Tibial artery (tissue), 4 donors: Measurements from ENCODE around the gene IGLL5.
"Not testable (repeated sequence)": the region's sequence is repeated elsewhere in the genome, so short reads cannot be mapped to it uniquely, and the experiment has no call there.

ENCODE experiments used
- DNase-seq, 2 donors: peaks; one replicate each; pipeline ENCODE4 v3.0.0-alpha.2; 2019
- H3K27ac ChIP-seq, 2 donors: fragments of 200-600 bp; sonication (generic) in 1 of 2; 1 replicate in 1 of 2; 2 replicates in 1 of 2; pipeline ENCODE4 v1.5.1; 2018 to 2019; ENCODE audit warnings: mild to moderate bottlenecking in 1 of 2
- H3K27me3 ChIP-seq, 2 donors: fragments of 200-600 bp; sonication (generic) in 1 of 2; one replicate each; pipeline versions ENCODE4 v1.5.1 to v1.6.0; 2016 to 2019
- H3K36me3 ChIP-seq, 3 donors: fragments of 200-600 bp; sonication (generic) in 2 of 3; one replicate each; pipeline ENCODE4 v1.5.1; 2016 to 2019; ENCODE audit warnings: mild to moderate bottlenecking in 2 of 3
- H3K4me1 ChIP-seq, 4 donors: fragments of 200-600 bp; sonication (generic) in 2 of 4; 1 replicate in 3 of 4; 2 replicates in 1 of 4; pipeline ENCODE4 v1.5.1; 2016 to 2019
- H3K4me3 ChIP-seq, 2 donors: fragments of 200-600 bp; sonication (generic) in 1 of 2; 1 replicate in 1 of 2; 2 replicates in 1 of 2; pipeline ENCODE4 v1.5.1; 2018 to 2019; ENCODE audit warnings: mild to moderate bottlenecking in 2 of 2
- H3K9me3 ChIP-seq, 3 donors: fragments of 200-600 bp; sonication (generic) in 1 of 3; one replicate each; pipeline ENCODE4 v1.5.1; 2016 to 2019
- intact Hi-C: fragments of 100-400 bp; cut with DNase I; formaldehyde crosslinking; loops from one replicate; pipeline ENCODE4 v1.15.0; 2023; ENCODE audit warnings: low total_unique reads
- TF ChIP-seq, protein P1 (sequence below), 2 experiments: fragments of 200-600 bp in 1 of 2; fragments of 450-650 bp in 1 of 2; IDR thresholded peaks; one replicate each; pipeline ENCODE4 v1.5.1; 2017 to 2019; ENCODE audit warnings: antibody characterized with exemption in 2 of 2, mild to moderate bottlenecking in 1 of 2, moderate library complexity in 1 of 2

IGLL5 gene

DNA sequence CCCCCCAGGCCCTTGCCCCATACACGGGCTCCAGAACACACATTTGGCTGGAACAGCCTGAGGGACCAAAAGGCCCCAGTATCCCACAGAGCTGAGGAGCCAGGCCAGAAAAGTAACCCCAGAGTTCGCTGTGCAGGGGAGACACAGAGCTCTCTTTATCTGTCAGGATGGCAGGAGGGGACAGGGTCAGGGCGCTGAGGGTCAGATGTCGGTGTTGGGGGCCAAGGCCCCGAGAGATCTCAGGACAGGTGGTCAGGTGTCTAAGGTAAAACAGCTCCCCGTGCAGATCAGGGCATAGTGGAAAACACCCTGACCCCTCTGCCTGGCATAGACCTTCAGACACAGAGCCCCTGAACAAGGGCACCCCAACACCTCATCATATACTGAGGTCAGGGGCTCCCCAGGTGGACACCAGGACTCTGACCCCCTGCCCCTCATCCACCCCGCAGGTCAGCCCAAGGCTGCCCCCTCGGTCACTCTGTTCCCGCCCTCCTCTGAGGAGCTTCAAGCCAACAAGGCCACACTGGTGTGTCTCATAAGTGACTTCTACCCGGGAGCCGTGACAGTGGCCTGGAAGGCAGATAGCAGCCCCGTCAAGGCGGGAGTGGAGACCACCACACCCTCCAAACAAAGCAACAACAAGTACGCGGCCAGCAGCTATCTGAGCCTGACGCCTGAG, 13.1 kb downstream of the IGLL5 start:
- H3K27me3 ChIP-seq: peaks cover 0 to 18% of the 10 kb centered on the region in 2 donors
- DNase-seq, intact Hi-C loops, H3K4me3 ChIP-seq, H3K27ac ChIP-seq, H3K9me3 ChIP-seq, H3K36me3 ChIP-seq, H3K4me1 ChIP-seq: not testable (repeated sequence)

DNA sequence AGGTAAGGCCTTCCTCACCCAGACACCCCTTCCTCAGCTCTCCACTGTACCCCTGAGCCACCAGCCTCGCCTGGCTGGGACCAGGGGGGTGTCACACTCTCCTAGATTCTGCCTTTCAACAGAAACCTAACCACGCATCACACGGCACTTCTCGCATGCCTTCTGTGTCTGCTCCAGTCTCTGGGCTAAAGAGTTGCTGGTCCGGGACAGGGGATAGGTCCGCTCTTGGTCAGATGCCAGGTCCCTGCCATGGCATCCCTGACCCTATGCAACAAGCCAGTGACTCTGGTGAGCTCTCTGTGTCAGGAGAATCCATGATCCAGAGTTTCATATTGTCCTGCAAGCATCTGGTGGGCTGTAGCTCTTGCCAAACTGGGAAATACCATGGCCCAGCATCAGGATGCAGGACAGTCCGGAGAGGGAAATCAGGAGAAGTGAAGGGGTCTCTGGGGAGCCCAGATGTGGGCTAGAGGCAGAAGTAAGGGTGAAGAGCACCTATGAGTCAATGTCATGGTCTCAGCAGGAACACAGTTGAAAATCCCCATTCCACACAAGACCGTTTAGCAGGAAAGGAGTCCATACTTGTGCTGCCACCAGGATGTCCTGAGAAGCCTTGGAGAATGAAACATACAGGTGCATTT, 14.1 kb downstream of the IGLL5 start:
- intact Hi-C loops: no loop called here
- no peaks in the 10 kb centered on the region for H3K36me3 ChIP-seq
- no peaks in the 10 kb centered on the region for H3K9me3 ChIP-seq
- peaks cover 0 to 14% of the 10 kb centered on the region in 2 donors for H3K27me3 ChIP-seq
- no peak for DNase-seq
- no peak overlapping the region for H3K4me3 ChIP-seq
- H3K4me1 ChIP-seq: no peaks in the 10 kb centered on the region
- H3K27ac ChIP-seq: no peak overlapping the region
- TF ChIP-seq, protein P1, sequence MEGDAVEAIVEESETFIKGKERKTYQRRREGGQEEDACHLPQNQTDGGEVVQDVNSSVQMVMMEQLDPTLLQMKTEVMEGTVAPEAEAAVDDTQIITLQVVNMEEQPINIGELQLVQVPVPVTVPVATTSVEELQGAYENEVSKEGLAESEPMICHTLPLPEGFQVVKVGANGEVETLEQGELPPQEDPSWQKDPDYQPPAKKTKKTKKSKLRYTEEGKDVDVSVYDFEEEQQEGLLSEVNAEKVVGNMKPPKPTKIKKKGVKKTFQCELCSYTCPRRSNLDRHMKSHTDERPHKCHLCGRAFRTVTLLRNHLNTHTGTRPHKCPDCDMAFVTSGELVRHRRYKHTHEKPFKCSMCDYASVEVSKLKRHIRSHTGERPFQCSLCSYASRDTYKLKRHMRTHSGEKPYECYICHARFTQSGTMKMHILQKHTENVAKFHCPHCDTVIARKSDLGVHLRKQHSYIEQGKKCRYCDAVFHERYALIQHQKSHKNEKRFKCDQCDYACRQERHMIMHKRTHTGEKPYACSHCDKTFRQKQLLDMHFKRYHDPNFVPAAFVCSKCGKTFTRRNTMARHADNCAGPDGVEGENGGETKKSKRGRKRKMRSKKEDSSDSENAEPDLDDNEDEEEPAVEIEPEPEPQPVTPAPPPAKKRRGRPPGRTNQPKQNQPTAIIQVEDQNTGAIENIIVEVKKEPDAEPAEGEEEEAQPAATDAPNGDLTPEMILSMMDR (IDR thresholded peaks at IDR 0.05): no peak

DNA sequence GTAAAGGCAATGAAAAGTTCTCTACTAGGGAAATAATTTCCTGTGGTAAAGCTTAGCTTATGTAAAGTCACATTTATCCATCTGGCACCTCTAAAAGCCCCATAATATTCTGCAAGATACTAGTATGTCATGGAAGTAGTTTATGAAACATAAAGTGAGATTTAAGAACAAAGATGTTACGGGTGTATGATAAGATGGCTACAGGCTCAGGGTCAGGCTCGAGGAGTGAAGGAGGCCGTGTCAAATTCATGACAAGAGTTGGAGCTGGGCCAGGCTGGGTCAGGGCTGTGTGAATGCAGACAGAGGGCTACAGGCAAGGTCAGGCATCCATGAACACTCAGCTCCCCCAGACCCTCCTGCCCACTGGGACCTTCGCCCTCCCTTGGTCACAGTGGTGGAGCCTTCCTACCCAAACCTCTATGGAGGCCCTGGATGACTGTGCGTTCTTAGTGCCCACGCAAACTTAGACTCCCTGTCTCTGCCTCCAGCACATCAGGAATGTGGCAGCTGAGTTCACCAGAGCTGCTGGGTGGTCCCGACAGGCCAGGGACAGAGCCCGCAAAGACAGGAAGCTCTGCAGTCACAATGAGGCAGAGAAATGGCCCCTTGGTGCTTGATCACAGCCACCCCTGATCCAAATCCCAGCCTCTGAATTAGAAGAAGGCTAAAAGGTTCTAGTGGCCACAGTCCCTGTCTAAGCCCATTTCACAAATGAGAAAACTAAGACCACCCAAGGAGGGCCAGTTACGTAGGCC, 14.8 kb downstream of the IGLL5 start:
- TF ChIP-seq, protein P1 (IDR thresholded peaks at IDR 0.05): no peak
- intact Hi-C loops: no loop called here
- H3K27me3 ChIP-seq: peaks cover 0 to 14% of the 10 kb centered on the region in 2 donors
- H3K4me1 ChIP-seq: no peaks in the 10 kb centered on the region
- no peak overlapping the region for H3K4me3 ChIP-seq
- H3K27ac ChIP-seq: no peak overlapping the region
- H3K9me3 ChIP-seq: no peaks in the 10 kb centered on the region
- no peak for DNase-seq
- no peaks in the 10 kb centered on the region for H3K36me3 ChIP-seq

GRCh38 chr22:22903355-22903777, 15.8 kb downstream of the IGLL5 start:
- TF ChIP-seq, protein P1 (IDR thresholded peaks at IDR 0.05): no peak
- no peaks in the 10 kb centered on the region for H3K4me1 ChIP-seq
- H3K36me3 ChIP-seq: no peaks in the 10 kb centered on the region
- H3K27me3 ChIP-seq: peaks cover 0 to 14% of the 10 kb centered on the region in 2 donors
- H3K27ac ChIP-seq: no peak overlapping the region
- no peak overlapping the region for H3K4me3 ChIP-seq
- no peak for DNase-seq
- intact Hi-C loops: no loop called here
- H3K9me3 ChIP-seq: no peaks in the 10 kb centered on the region

GRCh38 chr22:22903781-22904192, 16.2 kb downstream of the IGLL5 start:
- H3K9me3 ChIP-seq, intact Hi-C loops, H3K36me3 ChIP-seq, H3K4me3 ChIP-seq, H3K4me1 ChIP-seq, DNase-seq, H3K27ac ChIP-seq: not testable (repeated sequence)
- peaks cover 0 to 14% of the 10 kb centered on the region in 2 donors for H3K27me3 ChIP-seq

- H3K9me3 ChIP-seq, DNase-seq, H3K27ac ChIP-seq, H3K4me1 ChIP-seq, H3K4me3 ChIP-seq, H3K36me3 ChIP-seq, intact Hi-C loops: not testable (repeated sequence)
- peaks cover 0 to 15% of the 10 kb centered on the region in 2 donors for H3K27me3 ChIP-seq
These were observed 17.1 kb downstream of the IGLL5 start for GRCh38 chr22:22904736-22905135.

DNA sequence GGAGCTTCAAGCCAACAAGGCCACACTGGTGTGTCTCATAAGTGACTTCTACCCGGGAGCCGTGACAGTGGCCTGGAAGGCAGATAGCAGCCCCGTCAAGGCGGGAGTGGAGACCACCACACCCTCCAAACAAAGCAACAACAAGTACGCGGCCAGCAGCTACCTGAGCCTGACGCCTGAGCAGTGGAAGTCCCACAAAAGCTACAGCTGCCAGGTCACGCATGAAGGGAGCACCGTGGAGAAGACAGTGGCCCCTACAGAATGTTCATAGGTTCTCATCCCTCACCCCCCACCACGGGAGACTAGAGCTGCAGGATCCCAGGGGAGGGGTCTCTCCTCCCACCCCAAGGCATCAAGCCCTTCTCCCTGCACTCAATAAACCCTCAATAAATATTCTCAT, 18.8 kb downstream of the IGLL5 start:
- H3K4me3 ChIP-seq, H3K9me3 ChIP-seq, DNase-seq, H3K36me3 ChIP-seq, intact Hi-C loops, H3K27ac ChIP-seq, H3K4me1 ChIP-seq: not testable (repeated sequence)
- H3K27me3 ChIP-seq: peaks cover 0 to 18% of the 10 kb centered on the region in 2 donors
